Spleen (tissue), 11 donors: ENCODE measurements around the gene ABCD3. TPM values are rescaled to one million over a fixed set of nuclear protein-coding genes. Genes with fewer than 3 reads are reported as not detected.
A peak's percentile ranks its signal among the peaks of the same experiment; 100 is the strongest.

Experiments
- DNase-seq: peaks from one replicate; pipeline ENCODE4 v3.0.0-alpha.2; 2020
- H3K27ac ChIP-seq, 8 donors: fragments of 200-600 bp; sonication (generic) in 7 of 8; 1 replicate in 4 of 8; 2 replicates in 4 of 8; pipeline versions ENCODE4 v1.5.0 to v1.8.0; 2016 to 2021; ENCODE audit warnings: inconsistent platforms in 4 of 8, mild to moderate bottlenecking in 4 of 8, moderate library complexity in 1 of 8
- H3K27me3 ChIP-seq, 7 donors: fragments of 200-600 bp; sonication (generic) in 6 of 7; replicated peaks in 1 of 7; 1 replicate in 4 of 7; 2 replicates in 3 of 7; pipeline versions ENCODE4 v1.5.0 to v1.8.0; 2016 to 2021; ENCODE audit warnings: inconsistent platforms in 3 of 7, mild to moderate bottlenecking in 1 of 7
- H3K36me3 ChIP-seq, 6 donors: fragments of 200-600 bp; sonication (generic) in 5 of 6; 1 replicate in 4 of 6; 2 replicates in 2 of 6; pipeline versions ENCODE4 v1.5.0 to v1.8.0; 2016 to 2021; ENCODE audit warnings: inconsistent platforms in 2 of 6
- H3K4me1 ChIP-seq, 6 donors: fragments of 200-600 bp; sonication (generic) in 5 of 6; 1 replicate in 3 of 6; 2 replicates in 3 of 6; pipeline versions ENCODE4 v1.5.0 to v1.8.0; 2016 to 2021; ENCODE audit warnings: inconsistent platforms in 3 of 6
- H3K4me3 ChIP-seq, 8 donors: fragments of 200-600 bp; sonication (generic) in 7 of 8; 1 replicate in 4 of 8; 2 replicates in 4 of 8; pipeline versions ENCODE4 v1.5.0 to v1.8.0; 2016 to 2021; ENCODE audit warnings: inconsistent platforms in 4 of 8, mild to moderate bottlenecking in 4 of 8, moderate library complexity in 2 of 8
- H3K9me3 ChIP-seq, 8 donors: fragments of 200-600 bp; sonication (generic) in 7 of 8; 1 replicate in 4 of 8; 2 replicates in 4 of 8; pipeline versions ENCODE4 v1.5.0 to v1.8.0; 2016 to 2021; ENCODE audit warnings: inconsistent platforms in 4 of 8
- POLR2A ChIP-seq, 3 donors: fragments of 450-650 bp; IDR thresholded peaks; one replicate each; pipeline ENCODE4 v1.5.1; 2017; ENCODE audit warnings: antibody characterized with exemption in 3 of 3, mild to moderate bottlenecking in 1 of 3
- POLR2AphosphoS5 ChIP-seq, 3 donors: sonication (generic); formaldehyde crosslinking; IDR thresholded peaks; one replicate each; pipeline ENCODE4 v1.5.1; 2017; ENCODE audit warnings: antibody characterized with exemption in 3 of 3
- WGBS, 5 donors: extraction: QIAGEN DNeasy Blood & Tissue Kit in 3 of 5; methylation state at CpG; one replicate each; pipeline versions ENCODE4 v1.1.5 to v1.1.7; 2013 to 2018; 5-methylcytosine and 5-hydroxymethylcytosine counted together
- intact Hi-C: fragments of 100-400 bp; cut with DNase I; formaldehyde crosslinking; loops from one replicate; pipeline ENCODE4 v1.15.0; 2023; ENCODE audit warnings: low total_unique reads
- polyA plus RNA-seq, 3 donors: library from polyadenylated mRNA; stranded (reverse); fragments of 200-250 nt; gene quantifications; one replicate each; pipeline ENCODE4 v1.2.1, GENCODE V29; 2013
- total RNA-seq, 7 donors: library from RNA; depleted of rRNA in 3 of 7; stranded (reverse); fragments of >200 nt in 3 of 7; fragmentation: NEBNext Ultra II Directional in 4 of 7; extraction: Animal tissue kit (Norgen Biotek cat#: 25700) in 4 of 7; gene quantifications; one replicate each; pipeline versions ENCODE4 v1.1.0 to v1.2.1, GENCODE V29; 2016 to 2021
- TF ChIP-seq, protein P1 (sequence below), 11 experiments: fragments of 200-600 bp in 7 of 11; fragments of 450-650 bp in 4 of 11; sonication (generic) in 4 of 11; IDR thresholded peaks in 8 of 11; conservative IDR thresholded peaks in 3 of 11; 1 replicate in 7 of 11; 2 replicates in 4 of 11; pipeline versions ENCODE4 v1.4.0 to v1.8.0; 2016 to 2021; ENCODE audit warnings: antibody characterized with exemption in 11 of 11, inconsistent platforms in 4 of 11, mild to moderate bottlenecking in 1 of 11
- donor health status: healthy with polysubstance abuse.
- donor health status: DM: no; HTN: no; CAD: no; lungs with moderate emphysema.
- donor health status: DM: no; HTN: no; CAD: no.
- donor health status: Bipolar disorder and iron deficiency.
- donor health status: healthy.
- donor health status: DM: no; HTN: no; CAD: no.
- donor health status: DM: yes; HTN: yes; CAD: no.

ABCD3 gene
- total and polyA plus RNA-seq, 10 donors = 9.1 to 30.8 (median 19.8) TPM

DNA sequence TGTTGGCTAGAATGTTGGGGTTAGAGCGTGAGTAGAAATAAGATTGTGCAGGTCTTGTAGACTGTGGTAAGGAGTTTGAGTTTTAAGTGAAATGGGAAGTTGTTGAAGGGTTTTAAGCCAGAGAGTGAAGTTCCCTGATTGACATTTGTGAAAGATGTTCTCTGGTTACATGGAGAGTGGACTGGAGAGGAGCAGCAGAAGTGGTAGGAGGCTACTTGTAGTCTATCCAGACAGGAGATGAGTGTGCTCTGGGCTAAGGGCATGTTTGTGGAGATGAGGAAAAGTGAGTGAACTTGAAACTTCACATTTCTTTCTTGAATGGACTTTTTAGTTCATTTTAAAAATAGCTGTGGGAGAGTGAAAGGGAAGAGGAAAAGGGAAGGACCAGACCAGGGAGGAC is 86.4 kb downstream of the ABCD3 start:
- Histone ChIP-seq H3K4me1 (no peaks in the 10 kb centered on the region), H3K9me3 (no peaks in the 10 kb centered on the region), H3K4me3 (no peak overlapping the region), H3K27me3 (no peaks in the 10 kb centered on the region), H3K27ac (peak overlapping the region in 1 of 8 donors; percentile 5), H3K36me3 (peaks cover 0 to 76% (median 16%) of the 10 kb centered on the region in 6 donors)
- DNase-seq = no peak
- WGBS, 5 donors = 79 to 85% (median 82%) methylated on average over 1 of the region's 1 CpG
- TF ChIP-seq POLR2AphosphoS5 (IDR thresholded peaks at IDR 0.05) = no peak
- TF ChIP-seq, protein P1, sequence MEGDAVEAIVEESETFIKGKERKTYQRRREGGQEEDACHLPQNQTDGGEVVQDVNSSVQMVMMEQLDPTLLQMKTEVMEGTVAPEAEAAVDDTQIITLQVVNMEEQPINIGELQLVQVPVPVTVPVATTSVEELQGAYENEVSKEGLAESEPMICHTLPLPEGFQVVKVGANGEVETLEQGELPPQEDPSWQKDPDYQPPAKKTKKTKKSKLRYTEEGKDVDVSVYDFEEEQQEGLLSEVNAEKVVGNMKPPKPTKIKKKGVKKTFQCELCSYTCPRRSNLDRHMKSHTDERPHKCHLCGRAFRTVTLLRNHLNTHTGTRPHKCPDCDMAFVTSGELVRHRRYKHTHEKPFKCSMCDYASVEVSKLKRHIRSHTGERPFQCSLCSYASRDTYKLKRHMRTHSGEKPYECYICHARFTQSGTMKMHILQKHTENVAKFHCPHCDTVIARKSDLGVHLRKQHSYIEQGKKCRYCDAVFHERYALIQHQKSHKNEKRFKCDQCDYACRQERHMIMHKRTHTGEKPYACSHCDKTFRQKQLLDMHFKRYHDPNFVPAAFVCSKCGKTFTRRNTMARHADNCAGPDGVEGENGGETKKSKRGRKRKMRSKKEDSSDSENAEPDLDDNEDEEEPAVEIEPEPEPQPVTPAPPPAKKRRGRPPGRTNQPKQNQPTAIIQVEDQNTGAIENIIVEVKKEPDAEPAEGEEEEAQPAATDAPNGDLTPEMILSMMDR (IDR thresholded peaks at IDR 0.05 in 8 of 11, conservative IDR thresholded peaks at IDR 0.05 in 3 of 11) = no peak
- TF ChIP-seq POLR2A (IDR thresholded peaks at IDR 0.05) = no peak
- intact Hi-C loops = no loop called here

DNA sequence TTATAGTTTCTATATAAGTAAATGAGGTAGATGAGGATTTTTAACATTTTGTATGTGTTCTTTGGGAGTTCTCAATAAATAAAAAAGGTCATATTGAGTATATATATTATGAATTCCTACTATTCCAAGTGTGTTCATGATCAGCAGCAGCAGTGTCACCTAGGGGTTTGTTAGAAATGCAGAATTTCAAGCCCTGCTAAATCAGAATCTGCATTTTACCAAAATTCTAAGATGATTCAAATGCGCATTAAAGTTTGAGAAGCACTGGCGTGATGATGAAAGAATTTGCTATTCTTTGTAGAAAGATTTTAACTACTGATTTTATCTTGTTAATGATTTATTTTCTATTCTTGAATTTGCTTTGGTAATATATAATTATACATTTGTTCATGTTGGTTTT is 94.6 kb downstream of the ABCD3 start:
- no peak for DNase-seq
- TF ChIP-seq, protein P1 (IDR thresholded peaks at IDR 0.05 in 8 of 11, conservative IDR thresholded peaks at IDR 0.05 in 3 of 11) = no peak
- TF ChIP-seq POLR2AphosphoS5 (IDR thresholded peaks at IDR 0.05) = no peak
- no peak for TF ChIP-seq POLR2A (IDR thresholded peaks at IDR 0.05)
- H3K4me3 ChIP-seq = no peak overlapping the region
- no peaks in the 10 kb centered on the region for H3K4me1 ChIP-seq
- H3K36me3 ChIP-seq = peaks cover 0 to 30% (median 3%) of the 10 kb centered on the region in 6 donors
- H3K27me3 ChIP-seq = no peaks in the 10 kb centered on the region
- intact Hi-C loops = no loop called here
- H3K27ac ChIP-seq = no peak overlapping the region
- no peaks in the 10 kb centered on the region for H3K9me3 ChIP-seq
- WGBS, 5 donors = 96 to 100% (median 98%) methylated on average over 2 of the region's 2 CpGs

DNA sequence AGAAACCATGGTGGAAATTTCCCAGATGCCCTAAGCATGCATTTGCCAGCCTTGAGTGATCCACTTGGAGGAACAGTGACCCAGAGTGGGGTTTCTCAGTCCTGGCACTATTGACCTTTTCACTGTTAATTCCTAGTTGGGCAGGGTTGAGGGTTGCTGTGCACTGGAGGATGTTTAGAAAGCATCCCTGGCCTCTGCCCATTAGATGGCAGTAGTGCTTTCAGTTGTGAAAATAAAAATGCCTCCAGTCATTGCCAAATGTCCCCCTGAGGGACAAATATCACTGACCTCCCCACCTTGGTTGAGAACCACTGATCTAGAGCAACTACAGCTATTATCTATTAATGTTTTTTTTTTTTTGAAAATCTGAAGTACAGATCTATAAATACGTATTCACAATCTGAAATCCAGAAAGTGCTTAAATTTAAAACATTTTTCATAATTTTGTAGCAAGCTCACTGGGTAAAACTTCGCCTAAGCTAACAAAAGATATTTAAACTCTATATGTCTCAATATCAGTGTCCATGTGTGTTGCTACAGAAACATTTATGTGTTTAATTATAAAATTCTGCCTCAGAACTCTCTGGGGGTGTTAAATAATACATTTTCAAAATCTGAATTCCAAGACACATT is 96.0 kb downstream of the ABCD3 start:
- Histone ChIP-seq H3K4me1 (no peaks in the 10 kb centered on the region), H3K9me3 (no peaks in the 10 kb centered on the region), H3K27me3 (no peaks in the 10 kb centered on the region), H3K36me3 (peaks cover 0 to 41% (median 3%) of the 10 kb centered on the region in 6 donors), H3K27ac (no peak overlapping the region), H3K4me3 (no peak overlapping the region)
- DNase-seq = no peak
- intact Hi-C loops = no loop called here
- TF ChIP-seq POLR2A (IDR thresholded peaks at IDR 0.05) = no peak
- TF ChIP-seq, protein P1 (IDR thresholded peaks at IDR 0.05 in 8 of 11, conservative IDR thresholded peaks at IDR 0.05 in 3 of 11) = peak in 8 of 11 experiments; percentile 17 to 60 (median 38)
- 73 to 99% (median 75%) methylated on average over 2 of the region's 2 CpGs for WGBS, 5 donors

DNA sequence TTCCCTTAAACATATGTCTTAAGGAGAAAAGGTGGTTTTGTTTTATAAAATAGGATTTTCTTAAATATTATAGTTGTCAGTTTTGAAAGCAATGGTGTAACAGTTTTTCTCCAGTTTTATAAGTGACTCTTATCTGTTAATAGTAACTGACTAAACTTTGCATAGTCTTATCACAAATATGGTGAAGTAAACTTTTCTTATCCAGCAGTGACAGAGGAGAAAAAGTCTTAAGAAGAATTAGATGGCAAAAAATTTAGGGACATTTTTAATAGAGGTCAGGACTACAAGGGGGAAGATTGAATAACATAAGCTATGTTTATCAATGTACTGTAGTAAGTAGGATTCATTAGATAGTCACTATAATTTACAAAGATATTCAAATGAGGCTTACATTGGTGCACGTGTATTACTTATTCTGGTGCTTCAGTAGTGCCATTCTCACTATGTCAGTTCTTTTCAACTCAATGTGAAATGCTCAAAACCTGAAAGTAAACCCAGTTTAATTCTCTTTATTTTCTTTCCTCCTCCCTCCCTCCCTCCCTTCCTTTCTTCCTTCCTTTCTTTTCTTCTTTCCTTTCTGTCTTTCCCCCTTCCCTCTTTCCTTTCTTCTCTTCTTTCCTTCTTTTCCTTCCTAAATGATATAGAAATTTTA is 97.2 kb downstream of the ABCD3 start:
- 78 to 97% (median 88%) methylated on average over 1 of the region's 1 CpG for WGBS, 5 donors
- H3K27ac ChIP-seq = no peak overlapping the region
- H3K4me1 ChIP-seq = no peaks in the 10 kb centered on the region
- H3K36me3 ChIP-seq = peaks cover 0 to 48% (median 3%) of the 10 kb centered on the region in 6 donors
- H3K27me3 ChIP-seq = no peaks in the 10 kb centered on the region
- H3K4me3 ChIP-seq = no peak overlapping the region
- no peaks in the 10 kb centered on the region for H3K9me3 ChIP-seq
- TF ChIP-seq, protein P1 (IDR thresholded peaks at IDR 0.05 in 8 of 11, conservative IDR thresholded peaks at IDR 0.05 in 3 of 11) = no peak
- no peak for TF ChIP-seq POLR2AphosphoS5 (IDR thresholded peaks at IDR 0.05)
- no peak for TF ChIP-seq POLR2A (IDR thresholded peaks at IDR 0.05)
- intact Hi-C loops = loop anchor here (5.0 kb wide), 1 partner anchor 287 kb away; no protein-coding TSS in a partner anchor
- no peak for DNase-seq
